SK-N-SH treated with all-trans-retinoic acid at 6 μM for 48 hours (cell line): Measurements from ENCODE around the gene HEXIM1.

Source experiments
- ARNTL ChIP-seq: fragments of 450-650 bp; formaldehyde crosslinking; IDR thresholded peaks from 2 replicates; pipeline ENCODE4 v1.5.0; 2020; ENCODE audit warnings: low read depth, mild to moderate bottlenecking, moderate library complexity, borderline replicate concordance
- CREB5 ChIP-seq: fragments of 250-450 bp; sonication (Bioruptor Pico); IDR thresholded peaks from 2 replicates; pipeline ENCODE4 v1.5.1; 2020; ENCODE audit warnings: low read depth, mild to moderate bottlenecking, moderate library complexity
- RARB ChIP-seq: fragments of 250-450 bp; sonication (Bioruptor Pico); IDR thresholded peaks from 2 replicates; pipeline ENCODE4 v1.8.0; 2021; ENCODE audit warnings: mild to moderate bottlenecking, moderate library complexity
- SNAI2 ChIP-seq: fragments of 250-450 bp; sonication (Bioruptor Pico); IDR thresholded peaks from 2 replicates; pipeline ENCODE4 v1.5.0; 2020; ENCODE audit warnings: mild to moderate bottlenecking, moderate library complexity
- TCF4 ChIP-seq: fragments of 250-450 bp; sonication (Bioruptor Pico); IDR thresholded peaks from 2 replicates; pipeline ENCODE4 v1.8.0; 2021; ENCODE audit warnings: mild to moderate bottlenecking, moderate library complexity, borderline replicate concordance
- TSHZ2 ChIP-seq: fragments of 250-450 bp; sonication (Bioruptor Pico); IDR thresholded peaks from 2 replicates; pipeline ENCODE4 v1.5.0; 2020; ENCODE audit warnings: mild to moderate bottlenecking, moderate library complexity

- TF ChIP-seq RARB (CRISPR knock-in tag) (no peak), CREB5 (CRISPR knock-in tag) (no peak), TCF4 (no peak), ARNTL (CRISPR knock-in tag) (no peak), SNAI2 (CRISPR knock-in tag) (no peak), TSHZ2 (CRISPR knock-in tag) (no peak)
Measured at GRCh38 chr17:45137561-45138305, 10.5 kb upstream of the HEXIM1 start.
